GM18873 (cell line): Measurements from ENCODE around the gene NT5DC1.
"Not testable (repeated sequence)": the region's sequence is repeated elsewhere in the genome, so short reads cannot be mapped to it uniquely, and the experiment has no call there.

Experiments used
- ATAC-seq: cut with Tn5 transposase; IDR thresholded peaks from one replicate; pipeline ENCODE4 v1.9.1; 2021; ENCODE audit warnings: mild to moderate bottlenecking, moderate library complexity, moderate number of reproducible peaks; ENCODE audit not compliant: unreplicated experiment, low FRiP score

NT5DC1 gene

DNA sequence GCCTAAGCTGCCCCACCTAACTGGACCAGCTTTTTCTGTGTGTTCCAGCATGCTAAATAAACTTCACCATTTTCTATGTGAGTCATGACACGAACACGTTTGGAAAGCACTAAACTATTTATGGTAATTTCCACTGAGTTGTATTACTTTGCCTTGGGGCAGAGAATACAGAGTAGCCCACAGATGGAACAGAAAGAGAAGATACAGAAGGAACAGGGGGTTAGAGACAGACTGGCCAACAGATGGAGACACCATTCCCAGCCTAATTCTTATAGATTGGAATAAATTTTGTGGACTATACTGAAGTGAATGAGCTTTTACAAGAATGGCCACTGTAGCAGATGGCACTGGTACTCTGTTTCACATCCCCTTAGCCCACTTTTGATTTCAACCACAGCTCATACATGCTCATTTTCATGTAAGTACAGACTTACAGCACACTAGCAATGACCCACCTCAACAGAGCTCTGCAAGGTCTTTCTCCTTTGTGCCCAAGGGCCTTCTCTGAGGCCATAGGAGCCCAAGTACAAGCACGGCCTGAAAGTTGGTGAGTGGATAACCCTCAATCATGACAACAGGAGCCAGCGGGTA lies 13.1 kb upstream of the NT5DC1 start:
- ATAC-seq, result peak; percentile 98

GRCh38 chr6:116088946-116089345 lies 11.7 kb upstream of the NT5DC1 start:
- ATAC-seq, result no peak

- ATAC-seq, result peak; percentile 64
These were observed 10.4 kb upstream of the NT5DC1 start for GRCh38 chr6:116090251-116090650.

- ATAC-seq, result no peak
These were observed 6.6 kb upstream of the NT5DC1 start for GRCh38 chr6:116094041-116094440.

DNA sequence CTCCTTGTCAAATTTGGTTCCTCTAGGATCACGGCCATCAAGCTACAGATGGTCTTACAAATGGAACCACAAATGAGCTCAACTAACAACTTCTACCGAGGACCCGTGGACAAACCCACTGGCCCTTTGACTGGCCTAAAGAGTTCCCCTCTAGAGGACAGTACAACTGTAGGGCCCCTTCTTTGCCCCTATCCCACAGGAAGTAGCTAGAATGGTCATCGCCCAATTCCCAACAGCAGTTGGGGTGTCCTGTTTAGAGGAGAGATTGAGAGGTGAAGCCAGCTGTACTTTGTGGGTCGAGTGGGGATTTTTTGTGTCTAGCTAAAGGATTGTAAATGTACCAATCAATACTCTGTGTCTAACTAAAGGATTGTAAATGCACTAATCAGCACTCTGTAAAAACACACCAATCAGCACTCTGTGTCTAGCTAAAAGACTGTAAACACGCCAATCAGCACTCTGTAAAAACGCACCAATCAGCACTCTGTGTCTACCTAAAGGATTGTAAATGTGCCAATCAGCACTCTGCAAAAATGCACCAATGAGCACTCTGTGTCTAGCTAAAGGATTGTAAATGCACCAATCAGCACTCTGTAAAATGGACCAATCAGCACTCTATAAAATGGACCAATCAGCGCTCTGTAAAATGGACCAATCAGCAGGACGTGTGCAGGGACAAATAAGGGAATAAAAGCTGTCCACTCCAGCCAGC lies 4.4 kb upstream of the NT5DC1 start:
- ATAC-seq, result not testable (repeated sequence)

GRCh38 chr6:116096979-116097816 lies 3.5 kb upstream of the NT5DC1 start:
- no peak for ATAC-seq

DNA sequence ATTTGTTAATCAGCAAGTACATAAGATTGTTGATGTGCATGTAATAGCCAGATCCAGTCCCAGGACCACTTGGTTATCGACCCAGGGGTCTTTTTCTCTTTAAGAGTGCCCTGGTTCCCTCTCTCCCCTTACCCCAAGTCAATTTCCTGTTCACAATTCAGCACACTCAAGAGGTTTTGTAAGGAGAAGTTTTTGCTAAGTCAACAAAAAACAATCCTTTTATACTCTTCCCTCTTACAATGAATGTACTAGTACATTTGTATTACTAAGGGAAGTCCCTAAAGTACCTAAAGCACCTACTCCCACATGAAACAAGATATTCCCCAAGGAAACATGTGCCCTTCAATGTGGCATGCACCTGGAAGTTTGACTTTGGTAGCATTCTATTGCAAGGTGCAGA lies 1.6 kb upstream of the NT5DC1 start:
- no peak for ATAC-seq

GRCh38 chr6:116101302-116101718 lies 657 bp downstream of the NT5DC1 start:
- no peak for ATAC-seq

DNA sequence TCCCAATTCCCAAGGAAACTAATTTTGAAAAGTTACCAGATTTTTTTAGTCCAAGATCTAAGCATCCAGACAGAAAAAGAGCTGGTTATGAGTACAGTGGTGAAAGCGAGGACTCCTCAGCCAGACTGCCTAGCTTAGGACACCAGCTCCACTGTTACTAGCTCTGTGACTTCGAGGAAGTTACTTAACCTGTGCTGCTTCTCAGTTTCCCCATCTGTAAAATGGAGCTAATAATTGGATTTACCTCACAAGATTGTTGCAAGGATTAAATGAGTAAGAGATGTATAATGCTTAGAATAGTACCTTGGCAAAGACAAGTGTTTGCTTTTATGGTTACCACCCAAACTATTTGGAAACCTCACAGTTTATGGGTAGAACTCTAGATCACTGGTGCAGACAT lies 1.1 kb downstream of the NT5DC1 start:
- no peak for ATAC-seq

- ATAC-seq, result no peak
These were observed 2.2 kb downstream of the NT5DC1 start for GRCh38 chr6:116102873-116103272.

- ATAC-seq, result no peak
These were observed 4.0 kb downstream of the NT5DC1 start for GRCh38 chr6:116104636-116105035.

- no peak for ATAC-seq
These were observed 4.6 kb downstream of the NT5DC1 start for GRCh38 chr6:116105247-116105646.

DNA sequence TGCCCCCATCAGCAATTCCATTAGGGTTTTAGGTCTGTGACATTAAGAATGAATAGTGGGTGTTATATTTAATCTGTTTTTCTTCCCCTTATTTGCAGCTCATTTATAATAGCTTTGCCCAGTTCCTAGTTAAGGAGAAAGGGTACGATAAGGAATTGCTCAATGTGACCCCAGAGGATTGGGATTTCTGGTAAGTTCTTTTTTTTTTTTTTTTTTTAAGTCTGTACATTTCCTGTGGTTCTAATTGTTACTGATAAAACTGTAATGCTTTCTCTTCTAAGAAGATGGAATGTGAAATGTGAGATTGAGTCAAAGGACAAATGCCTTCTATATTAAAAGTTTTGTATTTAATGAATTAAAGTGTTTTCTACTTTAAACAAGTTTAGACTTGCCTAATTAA lies 5.5 kb downstream of the NT5DC1 start:
- no peak for ATAC-seq

- no peak for ATAC-seq
These were observed 8.2 kb downstream of the NT5DC1 start for GRCh38 chr6:116108836-116109235.

GRCh38 chr6:116111552-116112528 lies 11.2 kb downstream of the NT5DC1 start:
- peak; percentile 79 for ATAC-seq

DNA sequence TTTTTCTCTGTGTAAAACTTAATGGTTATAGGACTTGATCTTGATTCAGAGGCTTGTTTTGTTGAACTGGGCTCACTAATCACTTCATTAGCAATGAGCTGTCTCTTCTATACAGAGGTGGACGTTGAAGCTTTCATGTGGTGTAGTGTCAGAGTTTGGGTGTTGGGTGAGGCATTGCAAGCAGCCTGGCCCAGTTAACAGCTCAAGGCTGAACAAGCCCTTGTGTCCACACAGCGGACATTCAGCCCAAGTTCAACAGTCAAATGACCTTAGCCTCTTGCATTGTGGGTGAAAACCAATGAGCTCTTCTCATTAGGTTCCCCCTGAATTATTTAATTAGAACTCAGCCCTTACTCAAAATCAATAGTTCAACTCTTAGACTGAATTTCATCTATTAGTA lies 12.7 kb downstream of the NT5DC1 start:
- ATAC-seq, result no peak

DNA sequence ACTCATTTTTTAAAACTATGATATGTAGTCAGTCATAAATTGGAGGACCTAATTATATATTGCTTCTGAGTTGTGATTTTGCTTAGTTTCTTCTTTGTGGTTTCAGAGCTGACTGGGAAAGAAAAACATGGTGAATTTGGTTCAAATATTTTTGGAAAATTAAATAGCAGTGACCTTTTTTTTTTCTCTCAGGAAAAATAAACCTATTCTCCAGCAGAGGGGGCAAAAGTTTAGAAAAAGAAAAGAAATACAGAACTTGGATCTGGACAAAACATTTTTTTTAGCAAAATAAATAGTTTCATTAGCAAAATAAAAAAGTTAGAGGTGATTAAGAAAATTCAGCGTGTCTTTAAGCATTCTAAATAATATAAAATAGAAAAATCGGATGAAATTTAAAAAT lies 15.1 kb downstream of the NT5DC1 start:
- ATAC-seq, result no peak

DNA sequence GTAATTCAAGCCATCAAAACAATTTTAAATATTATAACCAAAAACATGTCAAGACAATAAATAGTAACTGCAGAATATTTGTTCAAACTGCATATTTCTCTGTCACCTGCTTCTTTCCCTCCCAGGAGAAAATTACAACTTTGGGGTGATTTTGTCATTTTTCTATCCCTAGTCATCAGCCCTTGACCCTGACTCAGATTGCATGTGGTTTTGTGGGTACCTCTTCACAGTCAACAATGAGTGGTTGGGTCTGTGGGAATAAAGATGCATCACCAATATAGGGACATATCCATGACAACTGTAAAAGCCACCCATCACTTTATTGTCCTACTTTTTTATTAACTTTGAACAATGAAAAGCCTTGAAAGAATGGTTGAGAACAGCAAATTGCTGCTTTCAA lies 18.0 kb downstream of the NT5DC1 start:
- no peak for ATAC-seq

DNA sequence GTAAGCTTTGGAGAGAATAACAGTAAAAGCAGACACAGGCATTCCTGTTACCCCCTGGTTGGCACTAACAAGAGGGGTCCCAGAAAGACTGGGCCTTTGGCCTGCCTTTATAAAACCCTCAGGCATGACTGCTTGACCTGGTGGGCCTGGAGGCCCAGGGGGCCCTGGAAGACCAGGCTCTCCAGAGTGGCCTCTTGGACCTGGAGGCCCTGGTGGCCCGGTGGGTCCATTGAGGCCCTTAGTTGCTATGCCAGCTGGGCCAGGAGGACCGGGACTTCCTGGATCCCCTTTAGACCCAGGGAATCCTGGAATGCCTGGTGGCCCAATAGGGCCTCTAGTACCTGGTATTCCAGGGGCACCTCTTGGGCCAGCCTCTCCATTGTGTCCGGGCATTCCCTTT lies 19.8 kb downstream of the NT5DC1 start:
- ATAC-seq, result no peak

DNA sequence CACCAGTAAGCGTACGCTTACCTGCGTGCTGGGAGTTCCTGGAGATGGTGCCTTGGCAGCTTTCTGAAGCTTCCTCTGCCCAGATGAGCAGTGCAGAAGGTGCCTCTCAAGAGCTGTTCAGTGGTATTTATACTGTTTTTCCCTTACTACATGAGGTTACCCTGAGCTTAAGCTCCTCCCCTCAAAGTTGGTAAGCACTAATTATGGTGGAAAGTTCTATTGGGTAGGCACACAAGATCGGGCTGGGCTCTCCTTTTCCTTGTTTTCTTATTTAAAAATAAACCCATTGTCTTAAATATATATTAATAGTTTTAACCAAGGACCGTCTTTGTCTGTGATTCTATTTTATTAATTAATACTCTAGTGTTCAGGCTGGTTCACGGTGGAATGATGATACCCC lies 25.4 kb downstream of the NT5DC1 start, which contains the start of gene COL10A1:
COL10A1 (minus strand) TSS at position 101 of the 400 bp plus-strand sequence. CDS start 640 bp downstream, outside the sequence.
- ATAC-seq, result no peak
